SK-N-SH (cell line): ENCODE data around the gene VPS11. TPM values are rescaled to one million over a fixed set of nuclear protein-coding genes. Genes with fewer than 3 reads are reported as not detected.
A peak's percentile ranks its signal among the peaks of the same experiment; 100 is the strongest.
"Not testable (repeated sequence)": the region's sequence is repeated elsewhere in the genome, so short reads cannot be mapped to it uniquely, and the experiment has no call there.

Experiments used
- CTCF ChIA-PET: fragments of 300-600, 350-600 bp; formaldehyde crosslinking; extraction: SDS; loops from one replicate; lab custom pipeline; 2021; lab: Yijun Ruan, JAX
- POLR2A ChIA-PET: fragments of 350-600 bp; sonication (Branson Sonifier 250); formaldehyde crosslinking; extraction: SDS; loops from one replicate; lab custom pipeline; 2020; ENCODE audit warnings: antibody characterized with exemption, inconsistent platforms; lab: Yijun Ruan, JAX
- DNase-seq: peaks from one replicate; pipeline ENCODE4 v3.0.0; 2012
- H2AFZ ChIP-seq: fragments of 200-600 bp; sonication (generic); 2 replicates; pipeline ENCODE4 v1.8.1; 2016; ENCODE audit warnings: antibody characterized with exemption, mild to moderate bottlenecking, low read depth
- H3F3A ChIP-seq: fragments of 200-600 bp; sonication (generic); replicated peaks from 2 replicates; pipeline ENCODE3; 2016; ENCODE audit warnings: antibody characterized with exemption, mild to moderate bottlenecking; ENCODE audit not compliant: insufficient read depth
- H3K27ac ChIP-seq, 2 experiments: fragments of 200-500 bp in 1 of 2; fragments of 200-600 bp in 1 of 2; sonication (Bioruptor generic) in 1 of 2; sonication (generic), shearing (Covaris generic) in 1 of 2; 2 replicates each; pipeline versions ENCODE4 v1.5.1 to v1.6.1; 2014 to 2016; ENCODE audit warnings: low read depth in 2 of 2, inconsistent platforms in 1 of 2, low read length in 1 of 2, mild to moderate bottlenecking in 1 of 2, mixed read lengths in 1 of 2
- H3K27me3 ChIP-seq: fragments of 200-600 bp; sonication (generic), shearing (Covaris generic); 2 replicates; pipeline ENCODE4 v1.6.1; 2016; ENCODE audit warnings: mixed run types; ENCODE audit not compliant: insufficient read depth
- H3K36me3 ChIP-seq, 2 experiments: fragments of 200-500 bp in 1 of 2; fragments of 200-600 bp in 1 of 2; sonication (Bioruptor generic) in 1 of 2; sonication (generic) in 1 of 2; replicated peaks in 1 of 2; 2 replicates each; pipeline versions ENCODE3 to v1.5.1; 2014 to 2016; ENCODE audit warnings: low read length in 1 of 2, mild to moderate bottlenecking in 1 of 2; ENCODE audit not compliant: insufficient read depth in 2 of 2, control insufficient read depth in 1 of 2
- H3K4me1 ChIP-seq, 2 experiments: fragments of 200-500 bp in 1 of 2; fragments of 200-600 bp in 1 of 2; sonication (Bioruptor generic) in 1 of 2; sonication (generic), shearing (Covaris generic) in 1 of 2; 2 replicates each; pipeline versions ENCODE4 v1.5.1 to v1.6.1; 2014 to 2016; ENCODE audit warnings: low read depth in 1 of 2, low read length in 1 of 2, mixed run types in 1 of 2; ENCODE audit not compliant: insufficient read depth in 2 of 2, control insufficient read depth in 1 of 2
- H3K4me2 ChIP-seq: fragments of 200-600 bp; sonication (generic), shearing (Covaris generic); 2 replicates; pipeline ENCODE4 v1.6.1; 2017; ENCODE audit warnings: mixed run types
- H3K4me3 ChIP-seq, 2 experiments: fragments of 200-500 bp in 1 of 2; fragments of 200-600 bp in 1 of 2; sonication (Bioruptor generic) in 1 of 2; sonication (generic), shearing (Covaris generic) in 1 of 2; 2 replicates each; pipeline versions ENCODE4 v1.5.1 to v1.8.1; 2014 to 2016; ENCODE audit warnings: low read depth in 2 of 2, inconsistent platforms in 1 of 2, low read length in 1 of 2, mild to moderate bottlenecking in 1 of 2, mixed read lengths in 1 of 2, moderate library complexity in 1 of 2
- H3K79me2 ChIP-seq: fragments of 200-600 bp; sonication (generic); 2 replicates; pipeline ENCODE4 v1.8.1; 2017; ENCODE audit warnings: mild to moderate bottlenecking; ENCODE audit not compliant: insufficient read depth
- H3K9ac ChIP-seq: fragments of 200-600 bp; sonication (generic); 2 replicates; pipeline ENCODE4 v1.6.1; 2017; ENCODE audit warnings: mixed run types
- H3K9me2 ChIP-seq: fragments of 200-600 bp; sonication (generic); 2 replicates; pipeline ENCODE4 v1.6.1; 2017; ENCODE audit warnings: mixed run types
- H3K9me3 ChIP-seq: fragments of 200-600 bp; sonication (generic); 2 replicates; pipeline ENCODE4 v1.6.1; 2017; ENCODE audit warnings: mixed run types, mild to moderate bottlenecking, moderate library complexity
- H4K20me1 ChIP-seq: fragments of 200-600 bp; sonication (generic); 2 replicates; pipeline ENCODE4 v1.6.1; 2017; ENCODE audit warnings: mild to moderate bottlenecking, mixed run types; ENCODE audit not compliant: insufficient read depth
- CTCF ChIP-seq: fragments of 200-600 bp; sonication (generic); IDR thresholded peaks from 2 replicates; pipeline ENCODE4 v1.6.1; 2017; ENCODE audit warnings: antibody characterized with exemption, mild to moderate bottlenecking, moderate library complexity
- ELF1 ChIP-seq: IDR thresholded peaks from 2 replicates; pipeline ENCODE4 v1.4.0; 2012
- GABPA ChIP-seq: IDR thresholded peaks from 2 replicates; pipeline ENCODE4 v1.4.0; 2012; ENCODE audit warnings: low read depth, mild to moderate bottlenecking
- MEF2A ChIP-seq: IDR thresholded peaks from 2 replicates; pipeline ENCODE4 v1.4.0; 2012; ENCODE audit warnings: low read depth, borderline replicate concordance
- MXI1 ChIP-seq: IDR thresholded peaks from 2 replicates; pipeline ENCODE4 v1.6.1; 2012; ENCODE audit warnings: mild to moderate bottlenecking, low read depth, low read length, improper control_type of control experiment
- NFIC ChIP-seq: IDR thresholded peaks from 2 replicates; pipeline ENCODE4 v1.4.0; 2012; ENCODE audit warnings: borderline replicate concordance
- YY1 ChIP-seq: IDR thresholded peaks from 2 replicates; pipeline ENCODE4 v1.4.0; 2012; ENCODE audit warnings: low read depth, mild to moderate bottlenecking
- whole genome bisulfite sequencing: methylation state at CpG from one replicate; pipeline ENCODE4 v1.1.6; 2017; ENCODE audit warnings: low lambda C conversion rate; 5-methylcytosine and 5-hydroxymethylcytosine counted together
- polyA plus RNA-seq, 3 experiments: library from polyadenylated mRNA; depleted of rRNA; stranded (reverse); fragments of >200 nt; gene quantifications; 2 replicates each; pipeline ENCODE4 v1.2.3, GENCODE V29; 2012
- TF ChIP-seq, protein P1 (sequence below): IDR thresholded peaks from 2 replicates; pipeline ENCODE4 v1.6.1; 2012; ENCODE audit warnings: mild to moderate bottlenecking, low read depth, low read length, moderate library complexity

VPS11 gene
- polyA plus RNA-seq, 1 of the 3 experiments (the other 2 are of a cell fraction), result 14.8 TPM

GRCh38 chr11:119101759-119102423, 34.3 kb downstream of the VPS11 start, which contains the start of gene DPAGT1 (continued):
- TF ChIP-seq, protein P1, sequence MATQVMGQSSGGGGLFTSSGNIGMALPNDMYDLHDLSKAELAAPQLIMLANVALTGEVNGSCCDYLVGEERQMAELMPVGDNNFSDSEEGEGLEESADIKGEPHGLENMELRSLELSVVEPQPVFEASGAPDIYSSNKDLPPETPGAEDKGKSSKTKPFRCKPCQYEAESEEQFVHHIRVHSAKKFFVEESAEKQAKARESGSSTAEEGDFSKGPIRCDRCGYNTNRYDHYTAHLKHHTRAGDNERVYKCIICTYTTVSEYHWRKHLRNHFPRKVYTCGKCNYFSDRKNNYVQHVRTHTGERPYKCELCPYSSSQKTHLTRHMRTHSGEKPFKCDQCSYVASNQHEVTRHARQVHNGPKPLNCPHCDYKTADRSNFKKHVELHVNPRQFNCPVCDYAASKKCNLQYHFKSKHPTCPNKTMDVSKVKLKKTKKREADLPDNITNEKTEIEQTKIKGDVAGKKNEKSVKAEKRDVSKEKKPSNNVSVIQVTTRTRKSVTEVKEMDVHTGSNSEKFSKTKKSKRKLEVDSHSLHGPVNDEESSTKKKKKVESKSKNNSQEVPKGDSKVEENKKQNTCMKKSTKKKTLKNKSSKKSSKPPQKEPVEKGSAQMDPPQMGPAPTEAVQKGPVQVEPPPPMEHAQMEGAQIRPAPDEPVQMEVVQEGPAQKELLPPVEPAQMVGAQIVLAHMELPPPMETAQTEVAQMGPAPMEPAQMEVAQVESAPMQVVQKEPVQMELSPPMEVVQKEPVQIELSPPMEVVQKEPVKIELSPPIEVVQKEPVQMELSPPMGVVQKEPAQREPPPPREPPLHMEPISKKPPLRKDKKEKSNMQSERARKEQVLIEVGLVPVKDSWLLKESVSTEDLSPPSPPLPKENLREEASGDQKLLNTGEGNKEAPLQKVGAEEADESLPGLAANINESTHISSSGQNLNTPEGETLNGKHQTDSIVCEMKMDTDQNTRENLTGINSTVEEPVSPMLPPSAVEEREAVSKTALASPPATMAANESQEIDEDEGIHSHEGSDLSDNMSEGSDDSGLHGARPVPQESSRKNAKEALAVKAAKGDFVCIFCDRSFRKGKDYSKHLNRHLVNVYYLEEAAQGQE, result 0 out of 2 replicates have a peak, but pooled peaks have one; percentile 23
- TF ChIP-seq YY1 (peak; percentile 99), ELF1 (peak; percentile 62), CTCF (no peak), NFIC (peak; percentile 11; the same call in 1 of the 2 replicates), MEF2A (no peak), MXI1 (peak; percentile 94), GABPA (peak; percentile 87)
- TF ChIP-seq, all 33 proteins: peak for 15

DNA sequence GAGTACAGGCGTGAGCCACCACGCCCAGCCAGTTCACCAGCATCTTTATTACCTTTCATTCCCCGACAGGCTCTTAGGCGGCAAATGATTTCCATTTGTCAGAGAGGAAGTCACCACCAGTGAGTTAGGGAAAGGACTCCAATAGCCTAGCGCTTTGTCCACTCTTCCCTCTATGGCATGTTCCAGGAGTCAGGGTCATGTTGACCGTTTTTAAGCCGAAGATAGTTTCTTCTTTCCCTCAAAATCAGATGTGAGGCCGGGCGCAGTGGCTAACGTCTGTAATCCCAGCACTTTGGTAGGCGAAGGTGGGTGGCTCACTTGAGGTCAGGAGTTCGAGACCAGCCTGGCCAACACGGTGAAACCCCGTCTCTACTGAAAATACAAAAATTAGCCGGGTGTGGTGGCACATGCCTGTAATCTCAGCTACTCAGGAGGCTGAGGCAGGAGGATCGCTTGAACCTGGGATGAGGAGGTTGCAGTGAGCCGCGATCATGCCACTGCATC, 35.6 kb downstream of the VPS11 start:
- peak overlapping the region; percentile 93 to 97 for H3K27ac ChIP-seq
- H3K79me2 ChIP-seq, result peaks cover 52% of the 10 kb centered on the region
- peaks cover 16 to 33% of the 10 kb centered on the region in 2 experiments for H3K4me1 ChIP-seq
- ChIA-PET CTCF (interaction anchor here (1.2 to 2.0 kb wide), 10 partner anchors 9 to 271 kb away, joined by 3 to 13 read pairs (median 6); partner anchors contain the start of genes ABCG4 and CBL), POLR2A (interaction anchor here (0.6 to 1.0 kb wide), 2 partner anchors 18 to 85 kb away, joined by 3 read pairs; partner anchors contain the start of genes HINFP, RPS25 and TRAPPC4)
- H3K27me3 ChIP-seq, H3K9me2 ChIP-seq, H3K9me3 ChIP-seq, H4K20me1 ChIP-seq, H3K36me3 ChIP-seq, DNase-seq: not testable (repeated sequence)
- H3K9ac ChIP-seq, result peak overlapping the region; percentile 78
- H3K4me3 ChIP-seq, result peak overlapping the region; percentile 80 to 90
- H3K4me2 ChIP-seq, result peak overlapping the region; percentile 98
- H3F3A ChIP-seq, result peaks cover 29% of the 10 kb centered on the region
- H2AFZ ChIP-seq, result peak overlapping the region; percentile 77
- WGBS, result 87% methylated on average over 18 of the region's 18 CpGs
